Panc1 (cell line): ENCODE measurements around the gene KCNQ1. TPM values are rescaled to one million over a fixed set of nuclear protein-coding genes. Genes with fewer than 3 reads are reported as not detected.

Source experiments
- ATAC-seq: fragments of 200-7000 bp; cut with Tn5 transposase; 2 replicates; pipeline ENCODE4 v1.9.1; 2020; ENCODE audit warnings: mild to moderate bottlenecking, moderate library complexity
- BruUV-seq: library from RNA; stranded (reverse); fragments of 400-500 nt; replicated peaks from 2 replicates; lab custom pipeline; 2021; lab: Mats Ljungman, UMichigan
- CTCF ChIA-PET: fragments of 300-600 bp; sonication (Branson Sonifier 250); formaldehyde crosslinking; loops from one replicate; lab custom pipeline; 2022; ENCODE audit warnings: antibody characterized with exemption; lab: Charles Lee
- POLR2A ChIA-PET: fragments of 300-600 bp; sonication (Branson Sonifier 250); formaldehyde crosslinking; loops from one replicate; lab custom pipeline; 2022; ENCODE audit warnings: antibody characterized with exemption; lab: Charles Lee
- DNase-seq: peaks from one replicate; pipeline ENCODE4 v3.0.0-alpha.2; 2010; ENCODE audit warnings: low read depth, low spot score
- H3K27ac ChIP-seq: 2 replicates; pipeline ENCODE4 v1.5.1; 2011; ENCODE audit warnings: mild to moderate bottlenecking, low read length, inconsistent platforms
- H3K27me3 ChIP-seq: fragments of 200-500 bp; sonication (Bioruptor generic); 2 replicates; pipeline ENCODE4 v1.6.0; 2014; ENCODE audit warnings: low read length, inconsistent platforms; ENCODE audit not compliant: control insufficient read depth, insufficient read depth
- H3K36me3 ChIP-seq: fragments of 200-500 bp; sonication (Bioruptor generic); 2 replicates; pipeline ENCODE4 v1.5.1; 2014; ENCODE audit warnings: inconsistent platforms, mild to moderate bottlenecking, low read length, moderate library complexity; ENCODE audit not compliant: control insufficient read depth, insufficient read depth
- H3K4me1 ChIP-seq: 2 replicates; pipeline ENCODE4 v1.5.1; 2011; ENCODE audit warnings: inconsistent platforms, mild to moderate bottlenecking, low read length, moderate library complexity; ENCODE audit not compliant: control insufficient read depth, insufficient read depth
- H3K4me3 ChIP-seq, 2 experiments: 2 replicates each; pipeline ENCODE4 v1.5.1; 2011 to 2012; ENCODE audit warnings: low read depth in 2 of 2, low read length in 2 of 2, mild to moderate bottlenecking in 2 of 2, inconsistent platforms in 1 of 2, moderate library complexity in 1 of 2
- H3K9me3 ChIP-seq: fragments of 200-500 bp; sonication (Bioruptor generic); 2 replicates; pipeline ENCODE4 v1.5.1; 2014; ENCODE audit warnings: low read depth, mild to moderate bottlenecking, inconsistent platforms, low read length, moderate library complexity; ENCODE audit not compliant: control insufficient read depth, insufficient read depth
- CTCF ChIP-seq: fragments of 450-650 bp; IDR thresholded peaks from 2 replicates; pipeline ENCODE4 v1.5.1; 2017; ENCODE audit warnings: mild to moderate bottlenecking
- POLR2AphosphoS5 ChIP-seq: IDR thresholded peaks from 2 replicates; pipeline ENCODE4 v1.6.1; 2012; ENCODE audit warnings: mild to moderate bottlenecking, low read depth, low read length, moderate library complexity
- SIN3A ChIP-seq: IDR thresholded peaks from 2 replicates; pipeline ENCODE4 v1.6.1; 2012; ENCODE audit warnings: low read depth, mild to moderate bottlenecking, low read length, moderate library complexity, borderline replicate concordance; ENCODE audit not compliant: insufficient read depth
- TCF7L2 ChIP-seq: IDR thresholded peaks from 2 replicates; pipeline ENCODE4 v1.6.1; 2011; ENCODE audit warnings: mild to moderate bottlenecking, low read depth, low read length, inconsistent platforms
- in situ Hi-C: cut with HindIII; loops from 2 replicates; pipeline ENCODE4 v1.10.0; 2016; ENCODE audit warnings: low sequenced_read_pairs, low pct_unique_long_range_greater_than_20kb
- intact Hi-C: fragments of 100-400 bp; cut with micrococcal nuclease; formaldehyde crosslinking; loops from one replicate; pipeline ENCODE4 v1.10.0; 2022; ENCODE audit not compliant: unreplicated experiment
- total RNA-seq: library from RNA; stranded (reverse); gene quantifications from one replicate; pipeline ENCODE4 v1.2.1, GENCODE V29; 2021; ENCODE audit not compliant: unreplicated experiment
- TF ChIP-seq, protein P1 (sequence below), 2 experiments: IDR thresholded peaks; 2 replicates each; pipeline ENCODE4 v1.6.1; 2011 to 2012; ENCODE audit warnings: low read depth in 2 of 2, control low read depth in 1 of 2, low read length in 1 of 2, mild to moderate bottlenecking in 1 of 2, moderate library complexity in 1 of 2; ENCODE audit not compliant: insufficient read depth in 1 of 2

The KCNQ1 gene
- total RNA-seq, 1 experiment from 2014 or later = 1.0 TPM

- Histone ChIP-seq H3K27me3 (peaks cover 13% of the 10 kb centered on the region; the same call in 1 of the 2 replicates), H3K9me3 (0 out of 2 replicates have a peak, but pooled peaks cover 4% of the 10 kb centered on the region), H3K4me3 (no peak overlapping the region), H3K36me3 (no peaks in the 10 kb centered on the region), H3K4me1 (peaks cover 28% of the 10 kb centered on the region), H3K27ac (no peak overlapping the region)
- intact Hi-C loops = no loop called here
- no peak for TF ChIP-seq SIN3A
- TF ChIP-seq CTCF = no peak
- TF ChIP-seq TCF7L2 = no peak
- TF ChIP-seq, protein P1, sequence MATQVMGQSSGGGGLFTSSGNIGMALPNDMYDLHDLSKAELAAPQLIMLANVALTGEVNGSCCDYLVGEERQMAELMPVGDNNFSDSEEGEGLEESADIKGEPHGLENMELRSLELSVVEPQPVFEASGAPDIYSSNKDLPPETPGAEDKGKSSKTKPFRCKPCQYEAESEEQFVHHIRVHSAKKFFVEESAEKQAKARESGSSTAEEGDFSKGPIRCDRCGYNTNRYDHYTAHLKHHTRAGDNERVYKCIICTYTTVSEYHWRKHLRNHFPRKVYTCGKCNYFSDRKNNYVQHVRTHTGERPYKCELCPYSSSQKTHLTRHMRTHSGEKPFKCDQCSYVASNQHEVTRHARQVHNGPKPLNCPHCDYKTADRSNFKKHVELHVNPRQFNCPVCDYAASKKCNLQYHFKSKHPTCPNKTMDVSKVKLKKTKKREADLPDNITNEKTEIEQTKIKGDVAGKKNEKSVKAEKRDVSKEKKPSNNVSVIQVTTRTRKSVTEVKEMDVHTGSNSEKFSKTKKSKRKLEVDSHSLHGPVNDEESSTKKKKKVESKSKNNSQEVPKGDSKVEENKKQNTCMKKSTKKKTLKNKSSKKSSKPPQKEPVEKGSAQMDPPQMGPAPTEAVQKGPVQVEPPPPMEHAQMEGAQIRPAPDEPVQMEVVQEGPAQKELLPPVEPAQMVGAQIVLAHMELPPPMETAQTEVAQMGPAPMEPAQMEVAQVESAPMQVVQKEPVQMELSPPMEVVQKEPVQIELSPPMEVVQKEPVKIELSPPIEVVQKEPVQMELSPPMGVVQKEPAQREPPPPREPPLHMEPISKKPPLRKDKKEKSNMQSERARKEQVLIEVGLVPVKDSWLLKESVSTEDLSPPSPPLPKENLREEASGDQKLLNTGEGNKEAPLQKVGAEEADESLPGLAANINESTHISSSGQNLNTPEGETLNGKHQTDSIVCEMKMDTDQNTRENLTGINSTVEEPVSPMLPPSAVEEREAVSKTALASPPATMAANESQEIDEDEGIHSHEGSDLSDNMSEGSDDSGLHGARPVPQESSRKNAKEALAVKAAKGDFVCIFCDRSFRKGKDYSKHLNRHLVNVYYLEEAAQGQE (IDR thresholded peaks at IDR 0.05; ENCODE audit: insufficient read depth in 1 of 2, low read depth in 2 of 2, low read length in 1 of 2) = no peak
- TF ChIP-seq POLR2AphosphoS5 = no peak
- ATAC-seq = no peak
- in situ Hi-C loops = no loop called here
- CTCF ChIA-PET = no interaction called here
- no TSS peak for BruUV-seq
- POLR2A ChIA-PET = no interaction called here
- DNase-seq = no peak
Measured at GRCh38 chr11:2781408-2782274, 336.8 kb downstream of the KCNQ1 start.

GRCh38 chr11:2782769-2783168, 338.0 kb downstream of the KCNQ1 start:
- no TSS peak for BruUV-seq
- Histone ChIP-seq H3K27me3 (peaks cover 13% of the 10 kb centered on the region; the same call in 1 of the 2 replicates), H3K4me3 (no peak overlapping the region), H3K27ac (no peak overlapping the region), H3K36me3 (no peaks in the 10 kb centered on the region), H3K9me3 (0 out of 2 replicates have a peak, but pooled peaks cover 4% of the 10 kb centered on the region), H3K4me1 (peaks cover 18% of the 10 kb centered on the region)
- TF ChIP-seq, protein P1 (IDR thresholded peaks at IDR 0.05; ENCODE audit: insufficient read depth in 1 of 2, low read depth in 2 of 2, low read length in 1 of 2) = no peak
- TF ChIP-seq POLR2AphosphoS5 (no peak), CTCF (no peak), SIN3A (no peak), TCF7L2 (no peak)
- ChIA-PET CTCF (no interaction called here), POLR2A (no interaction called here)
- ATAC-seq (no peak), DNase-seq (no peak)
- in situ Hi-C loops (no loop called here), intact Hi-C loops (no loop called here)
